Stimulated activated CD4-positive, alpha-beta T cell treated with anti-CD3 and anti-CD28 coated beads, Interleukin-2, amount 100 ng/mL, for 4 hours (primary cell): ENCODE measurements around the gene ATG9A.
"Not testable (repeated sequence)": the region's sequence is repeated elsewhere in the genome, so short reads cannot be mapped to it uniquely, and the experiment has no call there.

Source experiments
- DNase-seq: peaks from one replicate; pipeline ENCODE4 v3.0.0-alpha.2; 2020; ENCODE audit warnings: low read depth

ATG9A gene

DNA sequence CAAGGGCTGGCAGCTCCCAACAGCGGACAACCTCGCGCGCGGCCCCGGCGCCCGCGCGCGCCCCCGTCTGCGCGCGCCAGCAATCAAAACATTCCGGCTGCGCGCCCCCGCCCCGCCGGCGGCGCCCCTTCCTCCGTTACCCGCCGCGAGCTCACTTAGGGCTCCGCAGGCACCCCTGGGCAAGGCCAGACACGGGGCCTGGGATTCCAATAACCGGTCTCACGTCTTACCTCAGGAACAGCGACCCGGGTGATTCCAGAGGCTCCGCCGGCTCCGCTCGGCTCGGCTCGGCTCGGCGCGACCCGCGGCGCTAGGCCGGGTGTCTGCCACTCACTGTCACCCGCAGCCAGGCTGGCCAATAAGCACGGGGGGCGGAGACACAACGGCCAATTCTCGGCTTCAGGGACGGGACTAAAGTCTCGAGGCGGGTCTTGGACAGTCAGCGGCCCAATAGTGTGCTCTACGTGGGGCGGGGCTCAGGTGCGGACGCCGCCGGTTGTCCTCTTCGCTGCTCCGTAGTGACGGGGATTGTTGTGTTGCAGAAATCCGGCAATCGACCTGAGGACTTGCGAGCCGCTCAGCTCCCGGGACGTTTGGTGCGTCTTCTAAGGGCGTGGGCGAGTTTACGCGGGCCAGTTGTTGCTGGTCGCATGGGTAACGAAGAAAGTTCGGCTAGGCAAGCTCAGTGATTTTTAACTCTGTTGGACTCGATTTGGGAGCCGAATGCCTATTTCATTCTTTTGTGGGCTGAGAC, at the start of gene ATG9A, which contains the start of gene ANKZF1:
ATG9A (minus strand) TSS at position 332 of the 754 bp plus-strand sequence. CDS start 1,612 bp downstream, outside the sequence.
ANKZF1 (plus strand) TSS at position 502 of the 754 bp plus-strand sequence. CDS start 452 bp downstream, outside the sequence.
- peak; percentile 98 for DNase-seq

DNA sequence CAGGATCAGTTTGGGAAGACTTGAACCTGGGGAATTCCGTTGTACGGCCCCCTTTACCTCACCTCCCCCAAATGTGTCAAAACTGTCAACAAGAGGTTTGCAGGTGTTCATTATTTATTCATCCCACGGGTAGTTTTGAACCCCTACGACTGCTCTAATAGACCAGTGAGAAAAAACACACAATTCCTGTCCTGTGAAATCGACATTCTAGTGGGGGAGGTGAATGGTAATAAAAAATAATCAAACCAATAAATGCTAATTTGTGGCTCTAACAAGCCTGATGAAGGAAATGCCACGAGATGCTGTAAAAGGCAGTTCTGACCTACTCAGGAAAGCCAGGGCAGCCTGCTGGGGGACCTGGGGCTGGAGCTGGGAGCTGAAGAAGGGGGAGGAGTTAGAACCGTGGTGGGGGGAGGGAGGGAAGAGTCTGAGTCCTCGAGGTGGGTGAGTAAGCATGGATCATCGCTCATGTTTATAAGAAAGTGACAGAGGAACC, 49.3 kb upstream of the ATG9A start:
- no peak for DNase-seq

DNA sequence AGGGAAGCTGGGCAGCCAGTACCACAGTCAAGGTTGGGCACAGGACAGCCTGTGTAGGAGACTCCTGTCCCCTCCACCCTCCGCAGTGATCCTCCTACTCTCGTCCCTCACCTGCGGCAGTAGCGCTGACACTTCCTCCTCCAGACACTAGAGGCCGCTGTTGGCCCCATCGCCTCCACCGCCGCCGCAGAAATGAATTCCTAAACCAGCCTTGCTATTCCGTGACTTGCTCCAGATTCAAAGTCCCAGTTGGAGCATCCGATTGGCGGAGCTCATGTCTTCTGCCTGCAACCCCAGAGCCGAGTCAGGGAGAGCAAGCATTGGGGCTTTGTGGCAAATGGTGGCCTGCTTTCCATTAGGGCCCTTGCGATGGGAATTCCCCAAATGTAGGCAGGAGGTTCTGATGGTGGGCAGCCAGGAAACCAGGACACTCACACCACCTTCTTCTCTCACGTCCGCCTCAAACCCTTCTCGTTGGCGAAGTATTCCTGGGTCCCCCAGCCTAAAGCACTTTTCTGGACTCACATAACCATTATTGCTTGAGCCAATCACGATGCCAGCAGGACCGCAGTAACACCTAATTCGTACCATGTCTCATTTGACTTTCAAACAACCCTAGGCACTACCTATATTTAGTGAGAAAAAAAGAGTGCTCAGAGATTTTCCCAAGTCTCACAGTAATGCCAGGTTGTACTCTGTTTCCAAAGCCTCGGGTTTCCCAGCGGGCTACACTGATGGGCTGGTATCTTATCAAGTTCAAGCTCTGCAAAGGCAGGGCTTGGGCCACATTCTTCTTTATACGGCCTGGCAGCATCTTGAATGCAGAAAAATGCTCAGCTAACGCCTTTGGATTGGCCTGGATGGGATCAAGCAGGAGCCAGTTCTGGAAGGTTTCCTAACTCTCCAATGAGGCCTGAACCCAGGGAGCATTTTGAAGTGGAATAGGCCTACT, 48.5 kb upstream of the ATG9A start:
- DNase-seq, result peak; percentile 59

GRCh38 chr2:219274361-219274921, 45.0 kb upstream of the ATG9A start:
- no peak for DNase-seq

- DNase-seq, result no peak
Observed at GRCh38 chr2:219273937-219274336, 44.5 kb upstream of the ATG9A start.

- no peak for DNase-seq
Observed at GRCh38 chr2:219272995-219273394, 43.6 kb upstream of the ATG9A start.

- no peak for DNase-seq
Observed at GRCh38 chr2:219272356-219272755, 42.9 kb upstream of the ATG9A start.

DNA sequence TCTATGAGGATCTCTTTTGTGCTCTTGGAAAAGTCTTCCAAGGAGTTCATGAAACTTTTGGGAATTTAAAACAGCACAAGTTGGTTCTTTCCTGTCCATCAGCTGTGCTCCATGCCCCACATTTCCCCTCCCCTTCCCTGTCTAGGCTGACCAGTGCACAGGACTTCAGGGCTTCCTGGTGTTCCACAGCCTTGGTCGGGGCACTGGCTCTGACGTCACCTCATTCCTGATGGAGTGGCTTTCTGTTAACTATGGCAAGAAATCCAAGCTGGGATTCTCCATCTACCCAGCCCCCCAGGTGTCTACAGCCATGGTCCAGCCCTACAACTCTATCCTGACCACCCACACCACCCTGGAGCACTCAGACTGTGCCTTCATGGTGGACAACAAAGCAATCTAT, 41.6 kb upstream of the ATG9A start:
- no peak for DNase-seq

DNA sequence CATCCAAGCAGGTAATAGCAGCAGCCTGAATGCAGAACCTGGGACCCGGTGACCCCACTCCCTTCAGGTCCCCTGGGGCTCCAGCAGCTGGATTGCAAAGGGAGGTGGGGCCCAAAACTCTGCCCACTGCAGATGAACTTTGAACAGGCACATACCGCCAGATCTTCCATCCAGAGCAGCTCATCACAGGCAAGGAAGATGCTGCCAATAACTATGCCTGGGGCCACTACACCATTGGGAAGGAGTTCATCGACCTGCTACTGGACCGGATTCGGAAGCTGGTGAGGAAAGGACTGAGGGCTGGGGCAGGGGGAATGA, 40.6 kb upstream of the ATG9A start:
- DNase-seq, result no peak

- no peak for DNase-seq
Observed at GRCh38 chr2:219269362-219270054, 40.1 kb upstream of the ATG9A start.

GRCh38 chr2:219268294-219268693, 38.9 kb upstream of the ATG9A start:
- DNase-seq, result no peak

DNA sequence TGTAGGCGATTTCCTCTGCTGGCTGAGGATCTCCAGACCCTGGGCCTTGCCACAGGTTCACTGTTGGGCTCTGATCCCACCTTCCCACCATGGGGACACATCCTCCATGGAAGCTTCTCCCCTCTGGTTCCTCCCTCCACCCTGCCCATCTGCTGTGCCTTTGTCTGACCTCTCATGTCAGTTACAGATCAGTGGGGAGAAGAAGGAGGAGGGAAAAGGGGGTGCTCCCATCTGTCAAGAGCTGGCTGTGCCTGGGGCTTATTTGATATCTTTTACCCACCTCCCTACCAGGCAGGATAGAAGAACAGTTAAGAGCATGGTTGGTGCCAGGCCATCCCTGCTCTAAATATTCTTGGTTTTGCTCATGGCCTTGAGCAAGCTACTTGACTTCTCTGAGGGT, 37.5 kb upstream of the ATG9A start:
- DNase-seq, result no peak

DNA sequence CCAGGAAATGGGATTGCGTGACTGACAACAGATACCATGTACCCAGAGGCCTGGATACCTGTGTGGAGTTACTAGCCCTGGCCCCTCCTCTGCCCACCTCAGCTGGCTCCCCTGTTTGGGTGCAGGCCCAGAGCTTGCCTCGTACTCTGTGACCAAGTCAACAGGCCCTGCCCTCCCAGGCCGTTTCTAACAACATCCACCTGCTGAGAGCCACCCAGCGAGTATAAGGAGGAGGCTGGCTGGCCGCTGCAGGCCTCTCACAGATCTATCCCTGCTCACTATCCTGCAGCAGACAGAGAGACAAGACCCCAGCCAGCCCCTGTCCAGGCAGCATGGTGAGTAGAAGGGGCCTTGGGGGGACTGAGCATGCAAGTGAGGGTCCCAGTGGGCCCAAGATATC, 36.8 kb upstream of the ATG9A start:
- no peak for DNase-seq

- no peak for DNase-seq
Observed at GRCh38 chr2:219261024-219261855, 31.8 kb upstream of the ATG9A start.

DNA sequence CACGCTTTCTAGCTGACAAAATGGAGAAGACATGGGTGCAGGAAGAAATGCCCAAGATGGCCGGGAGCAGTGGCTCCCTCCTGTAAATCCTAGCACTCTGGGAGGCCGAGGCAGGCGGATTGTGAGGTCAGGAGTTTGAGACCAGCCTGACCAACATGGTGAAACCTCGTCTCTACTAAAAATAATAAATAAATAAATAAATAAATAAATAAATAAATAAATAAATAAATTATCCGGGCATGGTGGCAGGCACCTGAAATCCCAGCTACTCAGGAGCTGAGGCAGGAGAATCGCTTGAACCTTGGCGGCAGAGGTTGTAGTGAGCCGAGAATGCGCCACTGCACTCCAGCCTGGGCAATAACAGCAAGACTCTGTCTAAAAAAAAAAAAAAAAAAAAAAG, 29.5 kb upstream of the ATG9A start:
- not testable (repeated sequence) for DNase-seq

DNA sequence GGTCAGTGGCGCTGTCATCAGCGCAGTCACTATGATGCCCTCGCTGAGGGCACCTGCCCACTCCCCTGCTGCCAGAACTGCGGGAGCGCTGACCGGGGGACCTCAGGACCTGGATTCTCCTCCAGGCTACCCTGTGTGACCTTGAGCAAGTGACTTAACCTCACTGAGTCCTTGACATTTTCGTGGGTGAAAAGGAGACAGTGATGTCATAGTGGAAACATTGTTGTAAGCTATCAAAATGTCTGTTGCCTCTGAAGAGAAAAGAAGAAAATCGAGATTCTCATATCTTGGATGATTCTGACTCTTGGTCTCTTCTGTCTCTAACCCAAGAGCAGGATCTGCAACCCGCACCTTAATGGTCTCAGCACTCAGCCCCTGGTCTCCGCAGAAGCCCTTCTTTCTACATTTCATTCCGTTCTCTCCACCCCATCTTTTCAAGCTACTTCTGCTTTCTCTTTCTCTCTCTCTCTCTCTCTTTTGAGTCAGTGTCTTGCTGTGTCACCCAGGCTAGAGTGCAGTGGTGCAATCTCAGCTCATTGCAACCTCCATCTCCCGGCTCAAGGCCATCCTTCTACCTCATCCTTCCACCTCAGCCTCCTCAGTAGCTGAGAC, 25.3 kb upstream of the ATG9A start:
- DNase-seq, result peak; percentile 25

- DNase-seq, result peak; percentile 89
Observed at GRCh38 chr2:219253753-219254589, 24.5 kb upstream of the ATG9A start, which contains the start of gene TUBA4A. TUBA4A (minus strand) TSS chr2:219253918; CDS start chr2:219253858, 60 bp downstream.

DNA sequence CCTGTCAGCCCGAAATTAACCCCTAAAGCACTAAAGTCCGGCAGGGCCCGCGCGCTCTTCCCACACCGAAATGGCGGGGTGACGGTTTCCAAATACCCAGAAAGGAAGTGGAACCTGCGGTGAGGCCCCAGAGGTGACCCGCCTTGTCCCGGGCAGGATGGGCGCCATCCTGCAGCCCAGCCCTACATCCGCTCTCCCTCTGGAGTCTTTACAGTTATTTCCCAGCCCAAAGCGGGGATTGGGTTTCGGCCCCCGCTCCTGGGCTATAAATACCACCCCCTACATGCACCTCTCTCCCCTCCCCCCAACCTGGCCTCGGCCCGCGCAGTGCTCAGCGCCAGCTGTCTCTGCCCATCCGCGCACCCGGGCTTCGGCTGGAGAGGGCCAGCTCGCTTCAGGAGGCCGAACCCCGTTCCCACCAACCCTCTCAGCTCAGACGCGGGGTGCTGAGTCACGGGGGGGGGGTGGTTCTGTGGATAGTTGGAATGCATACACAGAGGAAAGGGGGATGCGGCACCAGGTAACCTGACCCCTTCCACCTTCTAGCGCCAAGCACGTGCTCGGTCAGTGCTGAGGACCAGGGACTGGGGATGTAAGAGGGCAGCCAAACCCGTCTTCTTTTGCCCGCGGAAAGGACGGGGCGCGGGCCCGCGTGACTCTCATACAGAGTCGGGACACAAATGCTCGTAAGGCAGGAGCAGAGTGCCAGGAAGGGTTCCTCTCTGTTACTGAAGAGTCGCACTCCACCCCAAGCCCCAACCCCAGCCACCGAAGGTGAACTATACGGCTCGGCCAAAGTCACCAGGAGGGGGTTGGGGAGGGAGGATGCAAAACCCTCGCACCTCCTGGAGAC, 23.7 kb upstream of the ATG9A start, which contains the start of gene TUBA4B:
TUBA4B (plus strand) TSS at position 344 of the 853 bp plus-strand sequence; CDS start at position 509, 165 bp downstream.
- DNase-seq, result peak; percentile 21
